ENCODE data around the gene PTPN1.

DNA sequence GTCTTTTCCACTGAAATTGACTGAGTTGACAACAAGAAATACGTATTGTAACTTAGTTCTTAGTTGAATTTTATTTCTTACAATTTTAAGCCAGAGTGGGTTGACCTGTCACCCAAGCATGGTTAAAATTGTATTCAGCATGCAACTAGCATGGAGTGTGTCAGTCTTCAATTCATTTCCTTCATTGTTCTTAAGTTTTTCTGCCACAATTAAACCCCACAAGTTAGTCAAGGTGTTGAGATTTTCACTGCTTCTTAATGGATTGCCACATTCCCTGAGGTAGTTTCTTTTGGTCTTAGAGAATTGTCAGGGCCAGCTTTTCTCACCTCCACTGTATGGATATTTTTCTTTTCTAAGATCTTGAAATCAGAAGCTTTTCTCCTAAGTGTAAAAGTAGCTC lies 2.1 kb downstream of the PTPN1 start:
- TF ChIP-seq, protein P1, sequence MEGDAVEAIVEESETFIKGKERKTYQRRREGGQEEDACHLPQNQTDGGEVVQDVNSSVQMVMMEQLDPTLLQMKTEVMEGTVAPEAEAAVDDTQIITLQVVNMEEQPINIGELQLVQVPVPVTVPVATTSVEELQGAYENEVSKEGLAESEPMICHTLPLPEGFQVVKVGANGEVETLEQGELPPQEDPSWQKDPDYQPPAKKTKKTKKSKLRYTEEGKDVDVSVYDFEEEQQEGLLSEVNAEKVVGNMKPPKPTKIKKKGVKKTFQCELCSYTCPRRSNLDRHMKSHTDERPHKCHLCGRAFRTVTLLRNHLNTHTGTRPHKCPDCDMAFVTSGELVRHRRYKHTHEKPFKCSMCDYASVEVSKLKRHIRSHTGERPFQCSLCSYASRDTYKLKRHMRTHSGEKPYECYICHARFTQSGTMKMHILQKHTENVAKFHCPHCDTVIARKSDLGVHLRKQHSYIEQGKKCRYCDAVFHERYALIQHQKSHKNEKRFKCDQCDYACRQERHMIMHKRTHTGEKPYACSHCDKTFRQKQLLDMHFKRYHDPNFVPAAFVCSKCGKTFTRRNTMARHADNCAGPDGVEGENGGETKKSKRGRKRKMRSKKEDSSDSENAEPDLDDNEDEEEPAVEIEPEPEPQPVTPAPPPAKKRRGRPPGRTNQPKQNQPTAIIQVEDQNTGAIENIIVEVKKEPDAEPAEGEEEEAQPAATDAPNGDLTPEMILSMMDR (conservative IDR thresholded peaks at IDR 0.05; ENCODE audit: low read length) = no peak
- TF ChIP-seq EZH2phosphoT487 (IDR thresholded peaks at IDR 0.05; ENCODE audit: borderline replicate concordance) = no peak
